LNCaP clone FGC (cell line): ENCODE measurements around the gene RABGGTA.
A peak's percentile ranks its signal among the peaks of the same experiment; 100 is the strongest.

Source experiments
- DNase-seq: peaks from one replicate; pipeline ENCODE4 v3.0.0-alpha.2; 2011; ENCODE audit warnings: low read depth
- H3K4me3 ChIP-seq: 2 replicates; pipeline ENCODE4 v1.5.1; 2011; ENCODE audit warnings: mild to moderate bottlenecking, low read depth, low read length, control low read depth
- CTCF ChIP-seq: IDR thresholded peaks from 2 replicates; pipeline ENCODE4 v1.5.1; 2012; ENCODE audit warnings: mild to moderate bottlenecking; ENCODE audit not compliant: control insufficient read depth, insufficient read depth; ENCODE audit errors: extremely low read depth

RABGGTA gene

GRCh38 chr14:24271134-24271833 lies at the start of gene RABGGTA:
Gene RABGGTA (minus strand): TSS chr14:24271597. CDS start chr14:24271115, 482 bp downstream.
- peak within 1 kb of the TSS; percentile 89 for H3K4me3 ChIP-seq
- peak; percentile 75 for DNase-seq

GRCh38 chr14:24317141-24317928 lies 45.9 kb upstream of the RABGGTA start:
- no peak for DNase-seq
- TF ChIP-seq CTCF: no peak
- no peak overlapping the region for H3K4me3 ChIP-seq

More at GRCh38 chr14:24271134-24271833, at the start of gene RABGGTA:
- TF ChIP-seq CTCF: peak; percentile 97

- H3K4me3 ChIP-seq: no peak overlapping the region
- TF ChIP-seq CTCF: no peak
- DNase-seq: no peak
These were observed 45.2 kb upstream of the RABGGTA start for GRCh38 chr14:24316597-24316950.

GRCh38 chr14:24315807-24316596 lies 44.6 kb upstream of the RABGGTA start:
- no peak overlapping the region for H3K4me3 ChIP-seq
- DNase-seq: no peak
- TF ChIP-seq CTCF: no peak

GRCh38 chr14:24315243-24315806 lies 43.9 kb upstream of the RABGGTA start:
- H3K4me3 ChIP-seq: no peak overlapping the region
- no peak for DNase-seq
- TF ChIP-seq CTCF: no peak

- H3K4me3 ChIP-seq: no peak overlapping the region
- no peak for DNase-seq
- TF ChIP-seq CTCF: no peak
These were observed 43.2 kb upstream of the RABGGTA start for GRCh38 chr14:24314377-24315193.
